ENCODE data around the gene LMF2. TPM values are rescaled to one million over a fixed set of nuclear protein-coding genes. Genes with fewer than 3 reads are reported as not detected.

The LMF2 gene
- total RNA-seq, 1 donor from 2014 or later: 65.8 TPM

- Histone ChIP-seq H3K4me3 (no peak overlapping the region), H3K4me1 (peaks cover 12% of the 10 kb centered on the region), H3K27me3 (no peaks in the 10 kb centered on the region), H3K9me3 (no peaks in the 10 kb centered on the region), H3K36me3 (peaks cover 77% of the 10 kb centered on the region), H3K27ac (no peak overlapping the region)
- ATAC-seq (no peak), DNase-seq (no peak)
- no peak for TF ChIP-seq CTCF (IDR thresholded peaks at IDR 0.05)
- intact Hi-C loops (cut with DNase I): no loop called here
Measured at GRCh38 chr22:50465066-50465930, 42.2 kb downstream of the LMF2 start.

GRCh38 chr22:50464451-50464850, 43.1 kb downstream of the LMF2 start:
- TF ChIP-seq CTCF (IDR thresholded peaks at IDR 0.05): no peak
- no peak overlapping the region for H3K27ac ChIP-seq
- no peaks in the 10 kb centered on the region for H3K9me3 ChIP-seq
- H3K4me3 ChIP-seq: no peak overlapping the region
- peaks cover 86% of the 10 kb centered on the region for H3K36me3 ChIP-seq
- intact Hi-C loops (cut with DNase I): no loop called here
- peaks cover 4% of the 10 kb centered on the region for H3K4me1 ChIP-seq
- no peaks in the 10 kb centered on the region for H3K27me3 ChIP-seq
- ATAC-seq (no peak), DNase-seq (no peak)

GRCh38 chr22:50463188-50463900, 44.2 kb downstream of the LMF2 start:
- intact Hi-C loops (cut with DNase I): no loop called here
- peaks cover 97% of the 10 kb centered on the region for H3K36me3 ChIP-seq
- no peaks in the 10 kb centered on the region for H3K4me1 ChIP-seq
- no peak overlapping the region for H3K4me3 ChIP-seq
- no peak for ATAC-seq
- H3K27ac ChIP-seq: no peak overlapping the region
- DNase-seq: no peak
- TF ChIP-seq CTCF (IDR thresholded peaks at IDR 0.05): no peak
- no peaks in the 10 kb centered on the region for H3K9me3 ChIP-seq
- no peaks in the 10 kb centered on the region for H3K27me3 ChIP-seq

- ATAC-seq (no peak), DNase-seq (no peak)
- H3K27me3 ChIP-seq: no peaks in the 10 kb centered on the region
- H3K9me3 ChIP-seq: no peaks in the 10 kb centered on the region
- peaks cover 97% of the 10 kb centered on the region for H3K36me3 ChIP-seq
- intact Hi-C loops (cut with DNase I): no loop called here
- H3K4me1 ChIP-seq: no peaks in the 10 kb centered on the region
- no peak overlapping the region for H3K27ac ChIP-seq
- H3K4me3 ChIP-seq: no peak overlapping the region
- TF ChIP-seq CTCF (IDR thresholded peaks at IDR 0.05): no peak
Measured at GRCh38 chr22:50461979-50462540, 45.4 kb downstream of the LMF2 start.

GRCh38 chr22:50461536-50461935, 46.0 kb downstream of the LMF2 start:
- ATAC-seq (no peak), DNase-seq (no peak)
- H3K4me3 ChIP-seq: no peak overlapping the region
- intact Hi-C loops (cut with DNase I): no loop called here
- peaks cover 97% of the 10 kb centered on the region for H3K36me3 ChIP-seq
- H3K27me3 ChIP-seq: no peaks in the 10 kb centered on the region
- TF ChIP-seq CTCF (IDR thresholded peaks at IDR 0.05): no peak
- H3K4me1 ChIP-seq: no peaks in the 10 kb centered on the region
- H3K27ac ChIP-seq: no peak overlapping the region
- no peaks in the 10 kb centered on the region for H3K9me3 ChIP-seq
